ENCODE results near the gene C1orf159.

The C1orf159 gene

GRCh38 chr1:1085911-1086841 lies 29.7 kb downstream of the C1orf159 start:
- Histone ChIP-seq H3K36me3 (peaks cover 10% of the 10 kb centered on the region), H3K4me3 (ENCODE audit: low read depth, low read length) (no peak overlapping the region), H3K9me3 (ENCODE audit: severe bottlenecking) (no peaks in the 10 kb centered on the region), H3K27me3 (ENCODE audit: insufficient read depth, low read depth, severe bottlenecking) (no peaks in the 10 kb centered on the region), H3K27ac (no peak overlapping the region)
- DNase-seq = no peak
- TF ChIP-seq CTCF (IDR thresholded peaks at IDR 0.05; ENCODE audit: low read depth, low read length) = no peak

- peaks cover 10% of the 10 kb centered on the region for H3K36me3 ChIP-seq
- H3K27ac ChIP-seq = no peak overlapping the region
- no peaks in the 10 kb centered on the region for H3K9me3 ChIP-seq (ENCODE audit: severe bottlenecking)
- no peaks in the 10 kb centered on the region for H3K27me3 ChIP-seq (ENCODE audit: insufficient read depth, low read depth, severe bottlenecking)
- TF ChIP-seq CTCF (IDR thresholded peaks at IDR 0.05; ENCODE audit: low read depth, low read length) = no peak
- no peak for DNase-seq
- no peak overlapping the region for H3K4me3 ChIP-seq (ENCODE audit: low read depth, low read length)
Measured at GRCh38 chr1:1085171-1085841, 30.6 kb downstream of the C1orf159 start.

GRCh38 chr1:1084372-1085170 lies 31.3 kb downstream of the C1orf159 start:
- no peaks in the 10 kb centered on the region for H3K27me3 ChIP-seq (ENCODE audit: insufficient read depth, low read depth, severe bottlenecking)
- peaks cover 10% of the 10 kb centered on the region for H3K36me3 ChIP-seq
- no peak overlapping the region for H3K27ac ChIP-seq
- no peak for DNase-seq
- no peak overlapping the region for H3K4me3 ChIP-seq (ENCODE audit: low read depth, low read length)
- no peaks in the 10 kb centered on the region for H3K9me3 ChIP-seq (ENCODE audit: severe bottlenecking)
- no peak for TF ChIP-seq CTCF (IDR thresholded peaks at IDR 0.05; ENCODE audit: low read depth, low read length)

- H3K9me3 ChIP-seq (ENCODE audit: severe bottlenecking) = no peaks in the 10 kb centered on the region
- peaks cover 10% of the 10 kb centered on the region for H3K36me3 ChIP-seq
- DNase-seq = no peak
- H3K27ac ChIP-seq = no peak overlapping the region
- no peak overlapping the region for H3K4me3 ChIP-seq (ENCODE audit: low read depth, low read length)
- H3K27me3 ChIP-seq (ENCODE audit: insufficient read depth, low read depth, severe bottlenecking) = no peaks in the 10 kb centered on the region
- no peak for TF ChIP-seq CTCF (IDR thresholded peaks at IDR 0.05; ENCODE audit: low read depth, low read length)
Measured at GRCh38 chr1:1083416-1084371, 32.2 kb downstream of the C1orf159 start.
